OCI-LY1 (cell line): ENCODE data around the gene CLEC17A.
"Not testable (repeated sequence)": the region's sequence is repeated elsewhere in the genome, so short reads cannot be mapped to it uniquely, and the experiment has no call there.

Source experiments
- H2AFZ ChIP-seq: fragments of 200-600 bp; sonication (generic), shearing (Covaris generic); 2 replicates; pipeline ENCODE4 v1.6.0; 2014; ENCODE audit warnings: antibody characterized with exemption, mild to moderate bottlenecking, low read length
- H3F3A ChIP-seq: fragments of 200-600 bp; sonication (generic), shearing (Covaris generic); 2 replicates; pipeline ENCODE4 v1.6.0; 2014; ENCODE audit warnings: mild to moderate bottlenecking, antibody characterized with exemption, low read length, moderate library complexity; ENCODE audit not compliant: insufficient read depth
- H3K27ac ChIP-seq: fragments of 200-600 bp; sonication (generic); 2 replicates; pipeline ENCODE4 v1.5.1; 2014; ENCODE audit warnings: low read length, mixed run types, mild to moderate bottlenecking, low read depth; ENCODE audit not compliant: poor library complexity, severe bottlenecking
- H3K27me3 ChIP-seq: fragments of 200-600 bp; sonication (generic); 2 replicates; pipeline ENCODE4 v1.6.0; 2014; ENCODE audit warnings: antibody characterized with exemption, mild to moderate bottlenecking, low read length, moderate library complexity; ENCODE audit not compliant: insufficient read depth
- H3K36me3 ChIP-seq: fragments of 200-600 bp; sonication (generic); 2 replicates; pipeline ENCODE4 v1.6.1; 2014; ENCODE audit warnings: mild to moderate bottlenecking, antibody characterized with exemption, low read length, moderate library complexity, mixed read lengths; ENCODE audit not compliant: insufficient read depth
- H3K4me1 ChIP-seq: fragments of 200-600 bp; sonication (generic); 2 replicates; pipeline ENCODE4 v1.5.1; 2014; ENCODE audit warnings: mild to moderate bottlenecking, low read length, moderate library complexity; ENCODE audit not compliant: insufficient read depth, severe bottlenecking
- H3K4me2 ChIP-seq: fragments of 200-600 bp; sonication (generic), shearing (Covaris generic); 2 replicates; pipeline ENCODE4 v1.6.1; 2014; ENCODE audit warnings: low read length
- H3K4me3 ChIP-seq: fragments of 200-600 bp; sonication (generic); 2 replicates; pipeline ENCODE4 v1.5.1; 2014; ENCODE audit warnings: low read length, low read depth, mild to moderate bottlenecking, mixed read lengths; ENCODE audit not compliant: poor library complexity, severe bottlenecking
- H3K79me2 ChIP-seq: fragments of 200-600 bp; shearing (Covaris generic); 2 replicates; pipeline ENCODE4 v1.6.1; 2016; ENCODE audit warnings: mixed run types, low read length, mixed read lengths; ENCODE audit not compliant: insufficient read depth
- H3K9ac ChIP-seq: fragments of 200-600 bp; sonication (generic), shearing (Covaris generic); 2 replicates; pipeline ENCODE4 v1.6.1; 2014; ENCODE audit warnings: mild to moderate bottlenecking, low read length, mixed read lengths
- H3K9me2 ChIP-seq: fragments of 200-600 bp; sonication (generic), shearing (Covaris generic); 2 replicates; pipeline ENCODE4 v1.6.1; 2014; ENCODE audit warnings: low read depth, mild to moderate bottlenecking, low read length, mixed read lengths
- H3K9me3 ChIP-seq: fragments of 200-600 bp; shearing (Covaris generic); 2 replicates; pipeline ENCODE4 v1.6.1; 2014; ENCODE audit warnings: low read length, mixed read lengths
- H4K20me1 ChIP-seq: fragments of 200-600 bp; sonication (generic), shearing (Covaris generic); 2 replicates; pipeline ENCODE4 v1.6.0; 2016; ENCODE audit warnings: mild to moderate bottlenecking, low read length; ENCODE audit not compliant: insufficient read depth
- CTCF ChIP-seq: fragments of 200-600 bp; sonication (generic), shearing (Covaris generic); IDR thresholded peaks from 2 replicates; pipeline ENCODE4 v1.5.1; 2017; ENCODE audit warnings: mild to moderate bottlenecking, antibody characterized with exemption, low read length, moderate library complexity, mixed read lengths
- EZH2 ChIP-seq: fragments of 200-600 bp; sonication (generic), shearing (Covaris generic); IDR thresholded peaks from 2 replicates; pipeline ENCODE4 v1.8.0; 2017; ENCODE audit warnings: borderline replicate concordance, mixed run types, mild to moderate bottlenecking, antibody characterized with exemption, low read length, moderate library complexity, mixed read lengths

The CLEC17A gene

DNA sequence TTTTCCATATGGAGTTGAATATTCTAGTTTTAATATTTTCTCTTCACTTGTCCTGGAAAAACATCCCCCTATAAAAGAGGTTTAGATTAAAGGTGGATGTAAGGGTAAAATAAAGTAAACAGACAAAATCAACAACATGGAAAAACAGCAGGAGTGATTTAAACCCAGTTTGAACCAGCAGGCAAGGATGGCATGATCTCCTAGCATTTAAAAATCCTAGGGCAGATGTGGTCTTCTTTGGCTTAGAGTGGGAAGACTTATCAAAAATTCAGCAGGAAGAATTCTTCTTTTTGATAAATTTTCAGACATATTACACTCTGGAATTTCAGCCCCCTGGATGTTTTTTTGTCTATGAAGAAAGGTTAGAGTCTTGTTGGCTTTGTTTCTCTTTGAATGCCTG lies 36.5 kb downstream of the CLEC17A start:
- H4K20me1 ChIP-seq: no peaks in the 10 kb centered on the region
- H3K9me2 ChIP-seq: no peaks in the 10 kb centered on the region
- no peak overlapping the region for H2AFZ ChIP-seq
- peaks cover 13% of the 10 kb centered on the region for H3K9me3 ChIP-seq
- no peaks in the 10 kb centered on the region; the same call in 1 of the 2 replicates for H3K36me3 ChIP-seq
- no peaks in the 10 kb centered on the region for H3K79me2 ChIP-seq
- TF ChIP-seq CTCF (no peak), EZH2 (no peak)
- H3K4me3 ChIP-seq: no peak overlapping the region
- no peak overlapping the region for H3K4me2 ChIP-seq
- no peaks in the 10 kb centered on the region for H3F3A ChIP-seq
- no peak overlapping the region for H3K9ac ChIP-seq
- no peaks in the 10 kb centered on the region for H3K4me1 ChIP-seq
- no peak overlapping the region for H3K27ac ChIP-seq
- H3K27me3 ChIP-seq: no peaks in the 10 kb centered on the region

DNA sequence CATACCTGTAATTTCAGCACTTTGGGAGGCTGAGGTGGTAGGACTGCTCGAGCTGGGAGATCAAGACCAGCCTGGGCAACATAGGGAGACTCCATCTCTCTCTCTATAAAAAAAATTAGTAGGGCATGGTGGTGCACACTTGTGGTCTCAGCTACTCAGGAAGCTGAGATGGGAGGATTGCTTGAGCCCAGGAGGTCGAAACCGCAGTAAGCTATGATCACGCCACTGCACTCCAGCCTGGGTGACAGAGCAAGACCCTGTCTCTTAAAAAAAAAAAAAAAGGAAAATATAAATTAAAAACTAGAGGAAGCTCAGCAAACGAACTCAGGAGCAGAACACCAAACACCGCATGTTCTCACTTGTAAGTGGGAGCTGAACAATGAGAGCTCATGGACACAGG lies 41.6 kb downstream of the CLEC17A start:
- H2AFZ ChIP-seq, H3K36me3 ChIP-seq, H3K9me3 ChIP-seq, H3K4me1 ChIP-seq, H3K4me3 ChIP-seq, H3K79me2 ChIP-seq, H3K9me2 ChIP-seq, H3F3A ChIP-seq, H3K9ac ChIP-seq, H3K27ac ChIP-seq, H3K27me3 ChIP-seq, H3K4me2 ChIP-seq, H4K20me1 ChIP-seq: not testable (repeated sequence)

DNA sequence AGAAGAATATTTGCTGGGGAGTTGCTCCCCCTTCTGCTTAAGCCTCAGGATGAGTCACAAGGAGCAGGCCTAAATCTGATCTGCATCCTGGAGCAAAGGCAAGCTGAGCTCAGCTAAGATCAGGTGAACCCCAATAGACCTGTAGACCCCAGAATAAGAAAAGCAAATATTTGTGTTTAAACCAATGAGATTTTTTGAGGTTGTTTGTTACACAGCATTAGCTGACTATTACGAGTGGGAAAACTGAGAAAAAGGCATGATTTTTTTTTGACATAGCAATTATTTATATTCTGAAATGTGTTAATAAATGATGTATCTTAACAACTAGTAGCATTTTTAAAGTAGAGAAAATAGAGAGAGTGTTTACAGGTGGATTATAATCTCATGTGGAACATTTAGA lies 46.7 kb downstream of the CLEC17A start:
- Histone ChIP-seq H3K9me3 (0 out of 2 replicates have a peak, but pooled peaks cover 2% of the 10 kb centered on the region), H3K9me2 (no peaks in the 10 kb centered on the region), H3K79me2 (no peaks in the 10 kb centered on the region), H3K36me3 (no peaks in the 10 kb centered on the region; the same call in 1 of the 2 replicates), H3K4me2 (no peak overlapping the region), H3K27me3 (no peaks in the 10 kb centered on the region), H3K27ac (no peak overlapping the region), H3F3A (no peaks in the 10 kb centered on the region), H3K9ac (no peak overlapping the region), H2AFZ (no peak overlapping the region), H3K4me3 (no peak overlapping the region), H3K4me1 (no peaks in the 10 kb centered on the region), H4K20me1 (no peaks in the 10 kb centered on the region)
- TF ChIP-seq CTCF: no peak

DNA sequence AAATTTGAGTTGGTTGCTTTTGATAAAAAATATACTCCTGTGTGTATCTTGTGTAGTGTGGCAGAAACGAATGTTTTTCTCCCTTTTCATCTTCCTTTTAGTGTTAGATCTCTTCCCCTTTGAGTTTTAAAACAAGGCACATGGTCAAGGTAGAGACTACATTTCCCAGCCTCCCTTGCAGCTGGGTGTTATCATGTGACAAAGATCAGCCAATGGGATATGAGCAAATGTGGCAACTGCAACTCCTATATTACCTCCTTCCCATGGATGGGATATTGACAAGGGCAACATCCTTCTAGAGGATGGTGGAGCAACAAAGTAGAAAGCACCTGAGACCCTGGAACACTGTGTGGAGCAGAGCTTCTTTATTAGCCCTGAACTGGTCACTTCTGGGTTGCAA lies 49.4 kb downstream of the CLEC17A start:
- Histone ChIP-seq H3K79me2 (no peaks in the 10 kb centered on the region), H2AFZ (peak overlapping the region; percentile 94; the same call in 1 of the 2 replicates), H3K4me3 (no peak overlapping the region), H3K4me1 (no peaks in the 10 kb centered on the region), H3F3A (no peaks in the 10 kb centered on the region), H3K9me2 (no peaks in the 10 kb centered on the region), H4K20me1 (no peaks in the 10 kb centered on the region), H3K9me3 (0 out of 2 replicates have a peak, but pooled peaks cover 2% of the 10 kb centered on the region), H3K27me3 (no peaks in the 10 kb centered on the region), H3K27ac (no peak overlapping the region), H3K9ac (no peak overlapping the region), H3K36me3 (no peaks in the 10 kb centered on the region; the same call in 1 of the 2 replicates), H3K4me2 (no peak overlapping the region)
- TF ChIP-seq EZH2: no peak
- no peak for TF ChIP-seq CTCF
